Measurements from ENCODE around the gene RORC. TPM values are rescaled to one million over a fixed set of nuclear protein-coding genes. Genes with fewer than 3 reads are reported as not detected.

RORC gene
- polyA plus RNA-seq, 1 of the 3 experiments (the other 2 are of a cell fraction), result not detected

- Histone ChIP-seq H3K9ac (no peak overlapping the region), H3K27me3 (ENCODE audit: insufficient read depth) (no peaks in the 10 kb centered on the region), H2AFZ (ENCODE audit: low read depth) (no peak overlapping the region), H3K9me3 (no peaks in the 10 kb centered on the region), H3K4me3 (ENCODE audit: low read depth in 2 of 2, low read length in 1 of 2) (no peak overlapping the region), H3K4me1 (ENCODE audit: control insufficient read depth in 1 of 2, insufficient read depth in 2 of 2, low read depth in 1 of 2, low read length in 1 of 2) (peaks cover 0 to 12% of the 10 kb centered on the region in 2 experiments; a peak in 1 of 4 replicates), H3K36me3 (replicated peaks in 1 of 2; ENCODE audit: control insufficient read depth in 1 of 2, insufficient read depth in 2 of 2, low read length in 1 of 2) (no peaks in the 10 kb centered on the region), H3K27ac (ENCODE audit: low read depth in 2 of 2, low read length in 1 of 2) (no peak overlapping the region), H4K20me1 (ENCODE audit: insufficient read depth) (no peaks in the 10 kb centered on the region), H3K9me2 (no peaks in the 10 kb centered on the region), H3K79me2 (ENCODE audit: insufficient read depth) (no peaks in the 10 kb centered on the region), H3K4me2 (no peak overlapping the region), H3F3A (replicated peaks; ENCODE audit: insufficient read depth) (no peaks in the 10 kb centered on the region)
- TF ChIP-seq USF2 (IDR thresholded peaks at IDR 0.05; ENCODE audit: borderline replicate concordance, low read depth, low read length), result no peak
- no peak for TF ChIP-seq NFIC (IDR thresholded peaks at IDR 0.05; ENCODE audit: borderline replicate concordance)
- TF ChIP-seq RAD21 (IDR thresholded peaks at IDR 0.05; ENCODE audit: low read length), result no peak
- TF ChIP-seq RCOR1 (IDR thresholded peaks at IDR 0.05; ENCODE audit: low read length), result no peak
- TF ChIP-seq TEAD4 (IDR thresholded peaks at IDR 0.05; ENCODE audit: borderline replicate concordance, insufficient read depth), result no peak
- no peak for TF ChIP-seq MXI1 (IDR thresholded peaks at IDR 0.05; ENCODE audit: low read depth, low read length)
- TF ChIP-seq JUND (IDR thresholded peaks at IDR 0.05), result no peak
- TF ChIP-seq POLR2AphosphoS5 (IDR thresholded peaks at IDR 0.05; ENCODE audit: low read depth, low read length), result no peak
- no peak for TF ChIP-seq FOXJ3 (CRISPR knock-in tag; IDR thresholded peaks at IDR 0.05)
- TF ChIP-seq RXRA (IDR thresholded peaks at IDR 0.05; ENCODE audit: borderline replicate concordance, low read depth), result no peak
- no peak for TF ChIP-seq TAF1 (IDR thresholded peaks at IDR 0.05; ENCODE audit: borderline replicate concordance, low read depth, low read length)
- TF ChIP-seq EZH2phosphoT487 (IDR thresholded peaks at IDR 0.05; ENCODE audit: borderline replicate concordance, low read depth), result no peak
- no peak for TF ChIP-seq MEF2A (IDR thresholded peaks at IDR 0.05; ENCODE audit: borderline replicate concordance, low read depth)
- no peak for TF ChIP-seq RFX5 (IDR thresholded peaks at IDR 0.05; ENCODE audit: low read length)
- no peak for TF ChIP-seq ELF1 (IDR thresholded peaks at IDR 0.05)
- no peak for TF ChIP-seq GABPA (IDR thresholded peaks at IDR 0.05; ENCODE audit: low read depth)
- TF ChIP-seq SMC3 (IDR thresholded peaks at IDR 0.05; ENCODE audit: low read depth, low read length), result no peak
- no peak for DNase-seq
- 77% methylated on average over 10 of the region's 26 CpGs for WGBS (ENCODE audit: low lambda C conversion rate)
- POLR2A ChIA-PET, result no interaction called here
- CTCF ChIA-PET, result interaction anchor here (0.7 to 1.6 kb wide), 3 partner anchors 20 to 304 kb away, joined by 3 to 6 read pairs (median 5); no protein-coding TSS in a partner anchor
Measured at GRCh38 chr1:151837884-151838221, 6.3 kb upstream of the RORC start.

DNA sequence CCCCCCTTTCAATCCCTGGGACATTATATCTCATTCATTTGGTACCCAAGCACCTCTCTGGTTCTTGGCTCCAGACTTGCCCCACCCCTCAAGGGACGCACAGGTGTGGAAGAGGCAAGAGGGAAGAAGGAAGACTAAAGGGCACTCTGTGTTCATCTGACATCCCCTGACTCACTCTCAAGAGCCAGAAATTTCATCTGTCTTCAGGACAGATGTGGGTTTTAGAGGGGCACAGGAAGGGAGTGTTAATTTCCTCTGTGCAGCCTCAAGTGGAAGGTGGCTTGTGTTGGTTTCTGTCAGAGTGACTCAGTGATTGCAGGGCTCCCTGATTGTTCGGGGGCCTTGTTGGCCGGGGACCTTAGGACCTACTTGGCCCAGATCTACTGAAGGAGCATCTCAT lies 5.6 kb upstream of the RORC start:
- H3K9me3 ChIP-seq, result no peaks in the 10 kb centered on the region
- H2AFZ ChIP-seq (ENCODE audit: low read depth), result no peak overlapping the region
- H3K4me3 ChIP-seq (ENCODE audit: low read depth in 2 of 2, low read length in 1 of 2), result no peak overlapping the region
- no peaks in the 10 kb centered on the region for H4K20me1 ChIP-seq (ENCODE audit: insufficient read depth)
- no peak overlapping the region for H3K27ac ChIP-seq (ENCODE audit: low read depth in 2 of 2, low read length in 1 of 2)
- no peak overlapping the region for H3K4me2 ChIP-seq
- no peak overlapping the region for H3K9ac ChIP-seq
- no peaks in the 10 kb centered on the region for H3F3A ChIP-seq (replicated peaks; ENCODE audit: insufficient read depth)
- H3K27me3 ChIP-seq (ENCODE audit: insufficient read depth), result no peaks in the 10 kb centered on the region
- TF ChIP-seq SIN3A (IDR thresholded peaks at IDR 0.05; ENCODE audit: borderline replicate concordance, low read depth, low read length), result no peak
- TF ChIP-seq TAF1 (IDR thresholded peaks at IDR 0.05; ENCODE audit: borderline replicate concordance, low read depth, low read length), result no peak
- no peak for TF ChIP-seq NRF1 (IDR thresholded peaks at IDR 0.05; ENCODE audit: low read depth, low read length)
- TF ChIP-seq RXRA (IDR thresholded peaks at IDR 0.05; ENCODE audit: borderline replicate concordance, low read depth), result no peak
- ChIA-PET POLR2A (no interaction called here), CTCF (interaction anchor here (0.6 to 3.8 kb wide), 44 partner anchors 9 to 536 kb away, joined by 3 to 50 read pairs (median 5); partner anchors contain the start of genes CELF3, MRPL9, TDRKH and THEM5)
- WGBS (ENCODE audit: low lambda C conversion rate), result 73% methylated on average over 3 of the region's 3 CpGs
- H3K79me2 ChIP-seq (ENCODE audit: insufficient read depth), result no peaks in the 10 kb centered on the region
- no peak for DNase-seq
- H3K36me3 ChIP-seq (replicated peaks in 1 of 2; ENCODE audit: control insufficient read depth in 1 of 2, insufficient read depth in 2 of 2, low read length in 1 of 2), result no peaks in the 10 kb centered on the region
- peaks cover 0 to 19% of the 10 kb centered on the region in 2 experiments; a peak in 1 of 4 replicates for H3K4me1 ChIP-seq (ENCODE audit: control insufficient read depth in 1 of 2, insufficient read depth in 2 of 2, low read depth in 1 of 2, low read length in 1 of 2)
- H3K9me2 ChIP-seq, result no peaks in the 10 kb centered on the region

All from SK-N-SH (cell line).